SJSA1 (cell line): ENCODE results near the gene ARHGEF28. TPM values are rescaled to one million over a fixed set of nuclear protein-coding genes. Genes with fewer than 3 reads are reported as not detected.

ENCODE experiments used
- DNase-seq, 2 experiments: peaks; one replicate each; pipeline ENCODE4 v3.0.0-alpha.2; 2015 to 2020; ENCODE audit warnings: low spot score in 2 of 2, low read depth in 1 of 2
- H3K27ac ChIP-seq: fragments of 250-450 bp; sonication (Bioruptor Pico); 2 replicates; pipeline ENCODE4 v1.5.1; 2020; ENCODE audit warnings: mild to moderate bottlenecking, moderate library complexity
- H3K27me3 ChIP-seq: fragments of 250-450 bp; sonication (Bioruptor Pico); replicated peaks from 2 replicates; pipeline ENCODE4 v1.5.1; 2020; ENCODE audit warnings: mild to moderate bottlenecking, moderate library complexity
- H3K36me3 ChIP-seq: fragments of 250-450 bp; sonication (Bioruptor Pico); 2 replicates; pipeline ENCODE4 v1.5.1; 2020; ENCODE audit warnings: mild to moderate bottlenecking
- H3K4me1 ChIP-seq: fragments of 250-450 bp; sonication (Bioruptor Pico); replicated peaks from 2 replicates; pipeline ENCODE4 v1.6.1; 2021; ENCODE audit warnings: mild to moderate bottlenecking
- H3K4me3 ChIP-seq: fragments of 250-450 bp; sonication (Bioruptor Pico); 2 replicates; pipeline ENCODE4 v1.5.1; 2020; ENCODE audit warnings: mild to moderate bottlenecking
- H3K9me3 ChIP-seq: fragments of 250-450 bp; sonication (Bioruptor Pico); replicated peaks from 2 replicates; pipeline ENCODE4 v1.5.1; 2020; ENCODE audit warnings: mild to moderate bottlenecking
- total RNA-seq: library from RNA; depleted of rRNA; stranded (reverse); fragments of >200 nt; shearing (Covaris generic); gene quantifications from 2 replicates; pipeline ENCODE4 v1.2.3, GENCODE V29; 2014

ARHGEF28 gene
- total RNA-seq, 1 experiment from 2014 or later, result 20.2 TPM

DNA sequence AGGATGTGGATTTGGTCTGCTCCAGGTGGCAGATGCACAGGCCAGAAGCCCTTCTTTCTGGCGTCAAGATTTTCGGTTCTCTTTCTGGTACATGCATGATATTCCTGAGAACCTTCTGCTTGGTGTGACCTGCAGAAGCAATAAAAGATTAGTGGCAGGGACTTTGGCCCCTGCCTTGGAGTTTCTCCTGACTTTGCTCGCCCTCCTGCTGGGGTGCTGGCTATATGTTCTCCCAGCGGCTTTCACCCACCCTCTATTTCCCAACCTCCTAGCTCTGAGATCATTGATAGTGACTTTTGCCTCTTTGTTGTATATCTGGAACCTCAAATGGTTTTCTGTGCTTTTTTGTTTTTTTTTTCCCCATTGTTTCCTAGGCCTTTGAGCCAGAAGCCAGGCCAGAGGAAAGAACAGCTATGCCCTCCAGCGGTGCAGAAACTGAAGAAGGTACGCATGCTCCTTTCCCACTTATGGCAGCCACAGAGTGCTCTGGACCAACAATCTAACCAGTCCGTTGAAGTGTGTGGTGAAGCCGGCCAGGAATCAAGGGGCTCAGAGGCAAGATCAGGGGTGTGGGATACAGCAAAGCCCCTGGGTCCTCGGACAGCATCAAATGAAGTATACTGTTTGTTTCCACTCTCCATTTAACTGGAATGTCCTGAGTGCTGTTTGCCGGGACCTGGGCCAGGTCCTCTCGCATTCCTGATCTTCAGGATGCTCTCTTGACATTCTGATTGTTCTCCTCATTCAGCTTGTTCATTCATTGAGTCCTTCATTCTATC, 154.5 kb downstream of the ARHGEF28 start:
- H3K4me1 ChIP-seq, result no peaks in the 10 kb centered on the region
- no peaks in the 10 kb centered on the region for H3K27me3 ChIP-seq
- H3K36me3 ChIP-seq, result peaks cover 34% of the 10 kb centered on the region
- no peak overlapping the region for H3K27ac ChIP-seq
- no peak for DNase-seq
- H3K4me3 ChIP-seq, result no peak overlapping the region
- no peaks in the 10 kb centered on the region for H3K9me3 ChIP-seq

DNA sequence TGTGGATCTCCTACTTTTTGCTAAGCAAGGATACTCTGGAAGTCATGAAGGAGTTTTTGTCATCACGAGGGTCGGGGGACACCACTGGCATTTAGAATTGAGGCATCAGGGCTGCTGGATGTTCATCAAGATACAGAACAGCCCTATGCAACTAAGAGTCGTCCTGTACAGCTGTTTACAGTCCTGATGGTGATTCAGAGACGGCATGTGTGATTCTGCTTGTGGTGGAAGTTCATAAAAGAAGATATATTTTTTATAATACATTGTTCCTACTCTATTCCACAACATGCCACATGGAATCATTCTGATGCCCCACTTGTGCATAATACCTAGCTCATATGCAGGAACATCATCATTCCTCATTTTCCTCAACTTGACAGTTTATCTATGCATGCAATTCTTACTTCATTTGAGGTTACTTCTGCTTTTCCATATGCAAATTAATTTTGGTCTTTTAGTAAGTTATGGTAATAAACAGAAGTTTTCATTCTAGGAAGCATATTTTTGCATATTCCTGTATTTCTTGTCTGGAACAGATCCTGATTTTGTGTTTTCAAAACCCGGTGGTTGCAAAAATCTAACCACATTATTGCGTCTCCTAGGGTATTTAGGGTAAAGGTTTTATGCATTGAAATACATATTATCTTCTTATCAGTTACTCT, 155.2 kb downstream of the ARHGEF28 start:
- no peaks in the 10 kb centered on the region for H3K27me3 ChIP-seq
- no peaks in the 10 kb centered on the region for H3K9me3 ChIP-seq
- no peak for DNase-seq
- H3K4me3 ChIP-seq, result no peak overlapping the region
- H3K27ac ChIP-seq, result no peak overlapping the region
- no peaks in the 10 kb centered on the region for H3K4me1 ChIP-seq
- peaks cover 35% of the 10 kb centered on the region for H3K36me3 ChIP-seq

DNA sequence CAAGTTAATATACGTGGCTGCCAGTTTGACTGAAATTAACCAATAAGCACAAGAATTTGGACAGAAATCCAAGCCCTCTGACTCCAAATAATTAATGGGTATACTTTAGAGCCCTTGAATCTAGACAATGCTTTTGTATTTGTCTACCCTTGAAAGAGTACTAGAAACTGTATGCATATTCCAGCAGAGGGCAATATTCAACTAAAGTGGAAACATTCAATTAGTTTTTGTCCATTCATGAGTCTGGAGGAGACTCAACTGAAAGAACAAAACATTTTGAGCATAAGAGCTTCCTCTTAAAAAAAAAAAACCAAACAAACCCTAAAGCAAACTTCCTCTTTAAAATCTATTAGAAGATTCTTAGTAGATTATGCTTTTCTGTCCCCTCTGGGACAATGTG, 157.8 kb downstream of the ARHGEF28 start:
- H3K4me1 ChIP-seq, result no peaks in the 10 kb centered on the region
- no peak overlapping the region for H3K27ac ChIP-seq
- H3K36me3 ChIP-seq, result peaks cover 33% of the 10 kb centered on the region
- H3K4me3 ChIP-seq, result no peak overlapping the region
- DNase-seq, result peak in 1 of 2 experiments; percentile 31
- no peaks in the 10 kb centered on the region for H3K9me3 ChIP-seq
- no peaks in the 10 kb centered on the region for H3K27me3 ChIP-seq

DNA sequence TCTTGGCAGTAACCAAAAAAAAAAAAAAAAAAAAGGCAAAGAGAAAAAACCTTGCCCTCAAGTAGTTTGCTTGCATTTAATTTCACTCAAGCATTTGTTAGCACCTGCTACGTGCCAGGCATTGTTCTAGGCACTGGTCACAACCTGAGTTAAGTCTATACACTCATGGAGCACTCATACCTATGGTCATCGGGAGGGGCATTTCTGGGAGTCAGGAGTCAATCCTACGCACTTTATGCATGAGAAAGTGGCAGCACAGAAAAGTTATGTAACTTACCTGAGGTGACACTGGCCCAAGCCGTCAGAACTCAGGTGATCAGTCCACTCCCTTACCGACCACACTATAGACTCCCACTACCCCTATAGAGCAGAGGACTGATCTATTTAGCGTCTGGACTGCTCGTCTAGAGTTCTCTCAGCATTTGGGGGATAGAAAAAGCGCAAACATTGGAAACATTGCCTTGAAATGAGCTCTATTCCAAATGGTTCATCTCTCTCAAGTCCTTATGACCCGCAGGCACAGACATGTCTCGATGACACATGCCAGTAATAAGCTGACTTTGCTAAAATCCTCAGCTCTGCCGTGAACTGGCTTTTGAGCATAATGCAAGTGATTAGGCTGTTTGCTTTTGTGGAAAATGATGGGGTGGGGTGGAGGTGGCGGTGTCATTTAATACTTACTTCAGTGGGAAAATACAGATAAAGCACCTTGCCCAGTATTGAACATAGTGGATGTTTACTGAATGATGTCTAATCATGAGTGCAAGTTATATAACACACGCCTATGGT, 160.2 kb downstream of the ARHGEF28 start:
- H3K4me3 ChIP-seq, result no peak overlapping the region
- no peaks in the 10 kb centered on the region for H3K9me3 ChIP-seq
- DNase-seq, result no peak
- H3K27me3 ChIP-seq, result no peaks in the 10 kb centered on the region
- H3K4me1 ChIP-seq, result no peaks in the 10 kb centered on the region
- H3K27ac ChIP-seq, result no peak overlapping the region
- peaks cover 17% of the 10 kb centered on the region for H3K36me3 ChIP-seq

DNA sequence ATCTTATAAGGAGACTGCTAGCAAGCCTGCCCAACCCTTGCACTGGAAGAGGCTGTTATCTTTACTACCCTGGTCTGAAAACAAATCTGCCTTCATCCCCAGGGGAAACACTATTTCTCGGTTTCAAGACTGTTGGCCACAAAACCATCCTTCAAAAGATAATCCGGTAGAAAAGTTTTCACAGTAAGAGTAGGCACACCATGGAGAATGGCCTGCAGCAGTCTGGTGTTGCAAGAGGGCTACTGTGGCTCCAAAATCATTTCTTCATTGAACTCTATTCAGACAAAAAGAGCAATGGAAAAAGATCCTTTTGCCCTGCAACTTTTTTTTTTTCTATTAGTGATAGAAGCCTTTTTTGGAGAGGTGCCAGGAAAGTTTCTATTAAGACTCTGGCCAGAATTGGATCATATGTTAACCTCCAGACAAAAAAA, 163.9 kb downstream of the ARHGEF28 start:
- Histone ChIP-seq H3K4me1 (0 out of 2 replicates have a peak, but pooled peaks cover 4% of the 10 kb centered on the region), H3K4me3 (no peak overlapping the region), H3K36me3 (peaks cover 7% of the 10 kb centered on the region), H3K9me3 (no peaks in the 10 kb centered on the region), H3K27ac (no peak overlapping the region), H3K27me3 (no peaks in the 10 kb centered on the region)
- DNase-seq, result no peak

DNA sequence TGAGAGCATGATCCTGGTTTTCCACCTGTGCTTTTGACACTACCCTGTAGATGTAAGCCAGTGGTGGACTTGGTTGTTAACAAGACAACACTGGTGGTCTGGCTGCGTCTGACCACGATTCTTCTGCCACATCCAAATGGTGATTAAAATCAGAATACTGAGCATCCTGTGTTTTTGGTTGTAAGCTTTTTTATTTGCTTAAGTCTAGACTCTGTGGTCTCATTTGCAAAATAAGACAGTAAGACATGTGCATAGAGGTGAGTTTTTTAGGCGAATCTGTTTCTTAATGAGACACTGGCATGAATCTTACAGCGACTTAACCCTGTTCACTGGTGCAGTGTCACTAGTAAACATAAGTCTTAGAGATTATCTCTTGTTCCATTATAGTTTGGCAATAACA, 165.4 kb downstream of the ARHGEF28 start:
- Histone ChIP-seq H3K9me3 (no peaks in the 10 kb centered on the region), H3K4me3 (no peak overlapping the region), H3K4me1 (peaks cover 10% of the 10 kb centered on the region), H3K36me3 (peaks cover 12% of the 10 kb centered on the region), H3K27me3 (no peaks in the 10 kb centered on the region), H3K27ac (no peak overlapping the region)
- no peak for DNase-seq

DNA sequence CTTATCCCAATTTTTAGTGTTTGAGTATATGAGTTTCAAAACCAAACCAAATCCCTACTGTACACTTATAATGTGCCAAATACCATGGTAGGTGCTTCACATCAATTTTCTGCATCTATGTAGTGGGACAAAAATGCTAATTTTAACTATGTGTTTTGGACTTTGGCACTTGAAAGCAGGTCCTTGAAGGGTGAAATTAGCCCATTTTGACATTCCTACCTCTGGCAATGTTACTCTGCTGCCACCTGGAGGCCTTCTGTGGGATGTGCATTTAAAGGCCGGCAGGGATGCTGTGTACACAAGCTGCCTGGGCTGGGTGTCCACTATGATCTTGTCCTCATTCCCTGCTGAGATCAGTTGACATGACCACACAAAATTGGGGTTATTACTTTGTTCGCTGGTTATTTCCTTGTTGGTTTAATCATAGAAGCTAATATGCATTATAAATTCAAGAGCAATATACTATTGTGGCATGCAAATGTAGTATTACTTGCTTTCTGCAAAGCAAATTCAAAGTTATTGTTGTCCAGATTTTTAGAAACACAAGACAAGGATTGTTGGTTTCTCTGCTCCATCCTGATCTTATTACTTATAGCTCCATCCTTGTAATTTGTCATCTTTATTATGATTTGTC, 166.8 kb downstream of the ARHGEF28 start:
- H3K4me1 ChIP-seq, result peaks cover 23% of the 10 kb centered on the region
- H3K27ac ChIP-seq, result no peak overlapping the region
- H3K9me3 ChIP-seq, result no peaks in the 10 kb centered on the region
- peaks cover 17% of the 10 kb centered on the region for H3K36me3 ChIP-seq
- no peak overlapping the region for H3K4me3 ChIP-seq
- H3K27me3 ChIP-seq, result no peaks in the 10 kb centered on the region
- DNase-seq, result peak; percentile 65 to 72

DNA sequence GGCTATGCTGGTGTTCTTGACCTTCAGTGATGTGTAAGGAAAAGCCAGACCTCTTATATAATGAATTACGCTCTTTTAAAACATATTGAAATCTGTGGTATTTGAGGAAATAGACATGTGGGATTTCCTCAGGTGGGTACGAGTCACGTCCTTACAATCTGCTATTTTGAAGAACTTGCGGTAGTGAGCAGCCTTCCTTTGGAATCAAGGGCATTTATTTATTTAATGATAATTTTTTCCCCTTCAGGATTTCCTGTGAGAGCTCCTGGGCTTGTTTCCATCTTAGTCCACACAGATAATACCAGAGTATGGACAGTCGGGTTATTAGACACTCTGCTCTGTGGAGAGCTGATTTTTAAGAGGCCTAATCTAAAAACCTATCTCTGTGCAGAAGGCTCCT, 167.9 kb downstream of the ARHGEF28 start:
- Histone ChIP-seq H3K4me3 (no peak overlapping the region), H3K27ac (no peak overlapping the region), H3K9me3 (no peaks in the 10 kb centered on the region), H3K36me3 (peaks cover 25% of the 10 kb centered on the region), H3K27me3 (no peaks in the 10 kb centered on the region), H3K4me1 (peaks cover 23% of the 10 kb centered on the region)
- DNase-seq, result no peak

DNA sequence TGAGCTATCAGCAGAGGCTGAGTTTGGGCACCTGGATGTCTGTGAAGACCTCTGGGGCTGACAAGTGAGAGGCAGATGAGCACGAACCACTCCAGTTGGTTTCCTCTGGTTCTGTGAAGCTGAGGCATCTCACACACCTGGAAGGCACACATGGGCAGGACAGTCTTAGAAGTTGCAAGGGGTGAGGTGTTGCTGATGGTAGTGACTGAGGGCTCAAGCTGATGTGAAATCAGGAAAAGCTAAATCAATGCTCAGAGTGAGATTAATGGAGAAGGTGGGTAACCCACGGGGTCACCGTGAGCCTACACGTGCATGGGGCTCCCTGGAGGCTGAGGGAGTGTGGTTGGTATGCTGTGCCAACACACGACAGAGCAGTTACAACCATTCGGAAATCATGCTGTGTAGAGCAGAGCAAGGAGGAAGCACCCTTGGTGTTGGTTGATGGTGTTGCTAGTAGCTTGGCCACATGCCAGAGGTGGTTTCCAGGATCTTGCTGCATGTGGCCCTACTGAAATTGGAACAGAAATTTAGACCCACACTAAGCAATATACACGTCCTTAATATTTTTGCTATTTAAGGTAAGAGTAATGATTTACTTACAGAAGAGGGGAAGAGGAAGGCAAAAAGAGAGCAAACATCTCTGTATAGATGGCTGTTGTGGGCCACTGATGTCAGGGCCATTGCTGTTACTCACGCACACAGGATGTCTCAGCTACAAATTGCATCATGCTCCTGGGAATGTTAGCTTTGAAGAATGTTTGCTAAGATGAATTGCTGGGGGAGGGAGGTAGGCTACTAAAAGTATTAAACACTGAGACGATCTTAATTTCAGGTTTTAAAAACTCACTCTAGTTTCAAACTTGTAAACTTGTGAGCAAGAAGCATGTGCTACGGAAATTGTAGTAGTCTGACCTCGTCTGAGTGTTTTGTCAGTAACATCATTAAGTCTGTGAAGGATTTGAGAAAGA, 170.5 kb downstream of the ARHGEF28 start:
- H3K4me3 ChIP-seq, result no peak overlapping the region

DNA sequence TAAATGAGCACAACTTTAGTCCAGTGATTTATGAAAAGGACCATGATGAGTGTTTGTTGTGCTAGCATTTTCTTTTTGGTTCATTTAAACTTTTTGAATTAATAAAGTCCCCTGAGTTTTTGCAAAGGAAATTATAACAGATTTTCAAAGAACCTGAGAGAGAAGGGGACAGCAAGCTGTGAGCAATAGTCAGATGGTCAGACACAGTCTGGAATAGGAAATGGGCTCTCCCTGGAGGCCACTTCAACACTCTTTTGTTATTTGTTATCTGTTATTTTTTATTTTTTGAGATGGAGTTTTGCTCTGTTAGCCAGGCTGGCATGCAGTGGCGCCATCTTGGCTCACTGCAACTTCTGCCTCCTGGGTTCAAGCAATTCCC, 171.1 kb downstream of the ARHGEF28 start:
- no peak overlapping the region for H3K4me3 ChIP-seq
- H3K27me3 ChIP-seq, result no peaks in the 10 kb centered on the region
- no peak for DNase-seq
- H3K36me3 ChIP-seq, result peaks cover 25% of the 10 kb centered on the region
- H3K9me3 ChIP-seq, result no peaks in the 10 kb centered on the region
- peaks cover 23% of the 10 kb centered on the region for H3K4me1 ChIP-seq
- H3K27ac ChIP-seq, result peak overlapping the region; percentile 96

More for the DNA sequence above, 170.5 kb downstream of the ARHGEF28 start:
- DNase-seq, result peak; percentile 77 to 94
- H3K27me3 ChIP-seq, result no peaks in the 10 kb centered on the region
- H3K9me3 ChIP-seq, result no peaks in the 10 kb centered on the region
- H3K27ac ChIP-seq, result peak overlapping the region; percentile 96
- H3K36me3 ChIP-seq, result peaks cover 25% of the 10 kb centered on the region
- H3K4me1 ChIP-seq, result peaks cover 23% of the 10 kb centered on the region

DNA sequence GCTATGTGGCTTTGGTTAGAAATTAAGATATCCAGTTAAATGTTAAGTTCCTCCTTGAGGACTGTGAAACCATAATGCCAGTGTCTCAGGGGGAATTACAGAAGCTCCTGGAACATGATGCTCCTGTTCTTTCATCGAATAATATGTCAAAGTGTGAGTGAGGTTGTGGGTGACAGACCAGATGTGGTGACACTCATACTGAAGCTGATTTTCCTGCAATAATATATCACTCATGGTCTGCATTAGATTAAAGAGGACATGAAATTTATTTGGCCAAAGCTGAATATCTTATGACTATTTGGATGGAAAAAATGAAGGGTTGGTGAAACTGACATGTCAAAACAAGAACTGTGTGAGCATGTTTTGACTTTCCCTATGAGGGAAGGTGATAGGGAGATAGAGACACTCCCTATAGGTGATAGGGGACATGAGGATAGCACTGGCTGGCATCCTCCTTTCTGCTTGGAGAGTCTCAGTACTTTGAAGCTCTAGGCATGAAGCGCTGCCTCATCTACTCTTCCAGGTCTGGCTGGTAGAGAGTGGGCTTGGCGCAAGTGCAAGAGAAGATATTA, 173.5 kb downstream of the ARHGEF28 start:
- Histone ChIP-seq H3K27me3 (no peaks in the 10 kb centered on the region), H3K4me3 (no peak overlapping the region), H3K4me1 (peaks cover 19% of the 10 kb centered on the region), H3K27ac (no peak overlapping the region), H3K9me3 (no peaks in the 10 kb centered on the region), H3K36me3 (peaks cover 25% of the 10 kb centered on the region)
- no peak for DNase-seq

DNA sequence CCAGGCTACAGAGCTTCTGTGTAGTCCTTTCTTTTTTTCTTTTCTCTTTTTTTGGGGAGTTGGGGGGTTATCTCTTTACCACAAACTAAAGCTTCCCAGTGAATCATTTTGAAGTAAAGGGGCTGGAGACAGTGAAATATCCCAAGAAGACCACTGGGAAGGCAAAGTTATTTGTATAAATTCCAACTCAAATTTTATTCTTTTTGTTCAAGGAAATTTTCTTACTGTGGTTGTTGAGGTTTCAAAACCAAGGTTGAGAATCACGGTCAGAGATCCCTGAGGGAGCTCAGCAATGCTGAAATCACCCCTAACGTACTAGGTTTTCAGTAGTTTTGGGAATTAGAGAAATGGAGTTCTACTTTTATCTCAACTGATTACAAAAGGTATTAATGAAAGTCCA, 175.7 kb downstream of the ARHGEF28 start:
- Histone ChIP-seq H3K4me3 (no peak overlapping the region), H3K27ac (no peak overlapping the region), H3K36me3 (peaks cover 15% of the 10 kb centered on the region), H3K27me3 (no peaks in the 10 kb centered on the region), H3K4me1 (peaks cover 10% of the 10 kb centered on the region), H3K9me3 (no peaks in the 10 kb centered on the region)
- DNase-seq, result no peak
